Neural progenitor cell (in vitro differentiated cells): ENCODE measurements around the gene LY6G6F. TPM values are rescaled to one million over a fixed set of nuclear protein-coding genes. Genes with fewer than 3 reads are reported as not detected.
A peak's percentile ranks its signal among the peaks of the same experiment; 100 is the strongest.

ENCODE experiments used
- DNase-seq: peaks from one replicate; pipeline ENCODE4 v3.0.0-alpha.2; 2016; ENCODE audit warnings: low spot score
- H2AFZ ChIP-seq: fragments of 200-600 bp; sonication (generic); replicated peaks from 2 replicates; pipeline ENCODE4 v1.6.1; 2016; ENCODE audit warnings: antibody characterized with exemption
- H3F3A ChIP-seq: fragments of 200-600 bp; sonication (generic); 2 replicates; pipeline ENCODE4 v1.6.1; 2016; ENCODE audit warnings: antibody characterized with exemption, low read depth
- H3K27ac ChIP-seq: fragments of 200-600 bp; sonication (generic); 2 replicates; pipeline ENCODE4 v1.5.1; 2016; ENCODE audit warnings: mild to moderate bottlenecking
- H3K27me3 ChIP-seq: fragments of 200-600 bp; sonication (generic); 2 replicates; pipeline ENCODE4 v1.6.1; 2016; ENCODE audit warnings: mild to moderate bottlenecking, moderate library complexity
- H3K36me3 ChIP-seq: fragments of 200-600 bp; sonication (generic); 2 replicates; pipeline ENCODE4 v1.5.1; 2016
- H3K4me1 ChIP-seq: fragments of 200-600 bp; sonication (generic); 2 replicates; pipeline ENCODE4 v1.6.1; 2016; ENCODE audit warnings: mixed run types
- H3K4me2 ChIP-seq: fragments of 200-600 bp; sonication (generic); 2 replicates; pipeline ENCODE4 v1.6.1; 2016
- H3K4me3 ChIP-seq: fragments of 200-600 bp; sonication (generic); 2 replicates; pipeline ENCODE4 v1.5.1; 2016
- H3K79me2 ChIP-seq: fragments of 200-600 bp; sonication (generic); 2 replicates; pipeline ENCODE4 v1.6.1; 2016; ENCODE audit warnings: low read depth
- H3K9ac ChIP-seq: fragments of 200-600 bp; sonication (generic); 2 replicates; pipeline ENCODE4 v1.6.1; 2016
- H3K9me3 ChIP-seq: fragments of 200-600 bp; sonication (generic); 2 replicates; pipeline ENCODE4 v1.5.1; 2016; ENCODE audit warnings: low read depth
- H4K20me1 ChIP-seq: fragments of 200-600 bp; sonication (generic); 2 replicates; pipeline ENCODE4 v1.6.1; 2016; ENCODE audit warnings: low read depth
- H3K27ac Mint-ChIP-seq: 3 replicates; pipeline ENCODE4 v1.8.0; 2021; ENCODE audit warnings: mixed read lengths
- H3K27me3 Mint-ChIP-seq: 2 replicates; pipeline ENCODE4 v1.8.0; 2022; ENCODE audit warnings: low read depth, mild to moderate bottlenecking, inconsistent platforms, moderate library complexity, mixed read lengths; ENCODE audit not compliant: insufficient read depth
- H3K36me3 Mint-ChIP-seq: 3 replicates; pipeline ENCODE4 v1.8.0; 2021; ENCODE audit warnings: mixed read lengths
- H3K4me1 Mint-ChIP-seq: 3 replicates; pipeline ENCODE4 v1.8.0; 2021; ENCODE audit warnings: mixed read lengths
- H3K4me3 Mint-ChIP-seq: 3 replicates; pipeline ENCODE4 v1.8.0; 2021; ENCODE audit warnings: mild to moderate bottlenecking, moderate library complexity, mixed read lengths
- H3K9me3 Mint-ChIP-seq: 3 replicates; pipeline ENCODE4 v1.8.0; 2020; ENCODE audit warnings: mixed read lengths
- CTCF ChIP-seq: fragments of 200-600 bp; sonication (generic); IDR thresholded peaks from 2 replicates; pipeline ENCODE4 v1.5.1; 2017; ENCODE audit warnings: antibody characterized with exemption, mild to moderate bottlenecking
- EZH2 ChIP-seq: fragments of 200-600 bp; sonication (generic); IDR thresholded peaks from 2 replicates; pipeline ENCODE4 v1.6.1; 2017; ENCODE audit warnings: antibody characterized with exemption, mild to moderate bottlenecking, moderate library complexity
- EZH2phosphoT487 ChIP-seq: fragments of 200-600 bp; sonication (generic); IDR thresholded peaks from 2 replicates; pipeline ENCODE4 v1.6.1; 2017; ENCODE audit warnings: antibody characterized with exemption
- total RNA-seq: library from RNA; depleted of rRNA; stranded (reverse); fragments of >200 nt; gene quantifications from 2 replicates; pipeline ENCODE4 v1.2.3, GENCODE V29; 2015; ENCODE audit warnings: low replicate concordance

Gene LY6G6F
- total RNA-seq, 1 donor from 2014 or later, result not detected

- peaks cover 21% of the 10 kb centered on the region for H3K27me3 ChIP-seq
- TF ChIP-seq EZH2 (peak; percentile 54), EZH2phosphoT487 (peak; percentile 7), CTCF (peak; percentile 19)
- peaks cover 7% of the 10 kb centered on the region for H3K4me1 ChIP-seq
- H3F3A ChIP-seq, result peaks cover 41% of the 10 kb centered on the region
- H3K27me3 Mint-ChIP-seq, result peaks cover 15% of the 10 kb centered on the region
- peak overlapping the region; percentile 52 for H3K4me3 ChIP-seq
- no peak overlapping the region for H3K27ac ChIP-seq
- peak overlapping the region; percentile 88 for H3K27ac Mint-ChIP-seq
- no peaks in the 10 kb centered on the region for H3K9me3 Mint-ChIP-seq
- H3K9ac ChIP-seq, result no peak overlapping the region
- H3K79me2 ChIP-seq, result no peaks in the 10 kb centered on the region
- H3K36me3 ChIP-seq, result no peaks in the 10 kb centered on the region
- H3K36me3 Mint-ChIP-seq, result peaks cover 14% of the 10 kb centered on the region
- H3K4me2 ChIP-seq, result peak overlapping the region; percentile 88
- DNase-seq, result peak; percentile 67
- peak overlapping the region; percentile 83 for H3K4me3 Mint-ChIP-seq
- no peaks in the 10 kb centered on the region for H3K9me3 ChIP-seq
- H3K4me1 Mint-ChIP-seq, result peaks cover 27% of the 10 kb centered on the region
- peaks cover 5% of the 10 kb centered on the region for H4K20me1 ChIP-seq
- H2AFZ ChIP-seq, result peak overlapping the region; percentile 78
Measured at GRCh38 chr6:31681135-31681671, 25.5 kb upstream of the LY6G6F start.

GRCh38 chr6:31683591-31683990, 23.1 kb upstream of the LY6G6F start:
- Mint-ChIP-seq H3K27ac (peak overlapping the region; percentile 85), H3K4me1 (peaks cover 31% of the 10 kb centered on the region), H3K9me3 (no peaks in the 10 kb centered on the region), H3K4me3 (peak overlapping the region; percentile 79), H3K36me3 (peaks cover 25% of the 10 kb centered on the region), H3K27me3 (peaks cover 15% of the 10 kb centered on the region)
- Histone ChIP-seq H3K36me3 (no peaks in the 10 kb centered on the region), H3K4me1 (peaks cover 7% of the 10 kb centered on the region), H3K9me3 (no peaks in the 10 kb centered on the region), H3K4me3 (peak overlapping the region; percentile 47), H3F3A (peaks cover 41% of the 10 kb centered on the region), H3K4me2 (peak overlapping the region; percentile 77), H3K27me3 (peaks cover 21% of the 10 kb centered on the region), H3K9ac (no peak overlapping the region), H3K27ac (no peak overlapping the region), H2AFZ (no peak overlapping the region), H3K79me2 (no peaks in the 10 kb centered on the region), H4K20me1 (peaks cover 5% of the 10 kb centered on the region)
- TF ChIP-seq CTCF (no peak), EZH2 (no peak), EZH2phosphoT487 (no peak)
- DNase-seq, result no peak

- no peak for TF ChIP-seq CTCF
- no peak for TF ChIP-seq EZH2
- TF ChIP-seq EZH2phosphoT487, result no peak
- no peaks in the 10 kb centered on the region for H3K79me2 ChIP-seq
- Mint-ChIP-seq H3K9me3 (no peaks in the 10 kb centered on the region), H3K4me3 (no peak overlapping the region), H3K27ac (no peak overlapping the region), H3K27me3 (peaks cover 7% of the 10 kb centered on the region), H3K36me3 (peaks cover 36% of the 10 kb centered on the region), H3K4me1 (peaks cover 21% of the 10 kb centered on the region)
- peaks cover 14% of the 10 kb centered on the region for H3K27me3 ChIP-seq
- no peak for DNase-seq
- H3K9ac ChIP-seq, result no peak overlapping the region
- H3K4me2 ChIP-seq, result no peak overlapping the region
- H3K9me3 ChIP-seq, result no peaks in the 10 kb centered on the region
- H3F3A ChIP-seq, result peaks cover 34% of the 10 kb centered on the region
- no peak overlapping the region for H3K4me3 ChIP-seq
- H2AFZ ChIP-seq, result no peak overlapping the region
- H3K4me1 ChIP-seq, result peaks cover 6% of the 10 kb centered on the region
- no peaks in the 10 kb centered on the region for H3K36me3 ChIP-seq
- H4K20me1 ChIP-seq, result peaks cover 8% of the 10 kb centered on the region
- H3K27ac ChIP-seq, result no peak overlapping the region
Measured at GRCh38 chr6:31686483-31686882, 20.2 kb upstream of the LY6G6F start.
